Measurements from ENCODE around the gene NLE1. TPM values are rescaled to one million over a fixed set of nuclear protein-coding genes. Genes with fewer than 3 reads are reported as not detected.

The NLE1 gene
- total and polyA plus RNA-seq, 8 donors: 6.2 to 208 (median 9.2) TPM; not detected in 1

- intact Hi-C loops (cut with DNase I; ENCODE audit: low total_unique reads): loop anchor here (5.0 kb wide), 1 partner anchor 361 kb away; no protein-coding TSS in a partner anchor
- peak in 1 of 2 donors; percentile 40 for DNase-seq
Observed at GRCh38 chr17:35170968-35171771, 29.1 kb upstream of the NLE1 start.

GRCh38 chr17:35169835-35170363, 27.8 kb upstream of the NLE1 start:
- Histone ChIP-seq H3K4me3 (no peak overlapping the region), H3K9me3 (no peaks in the 10 kb centered on the region), H3K27me3 (peaks cover 0 to 11% (median 0%) of the 10 kb centered on the region in 3 donors), H3K27ac (no peak overlapping the region), H3K36me3 (no peaks in the 10 kb centered on the region), H3K4me1 (no peaks in the 10 kb centered on the region)
- no peak for DNase-seq
- 83 to 91% (median 89%) methylated on average over 17 of the region's 17 CpGs for WGBS, 5 donors
- no peak for TF ChIP-seq EP300 (IDR thresholded peaks at IDR 0.05)
- TF ChIP-seq CTCF (IDR thresholded peaks at IDR 0.05): no peak
- TF ChIP-seq POLR2AphosphoS5 (IDR thresholded peaks at IDR 0.05): no peak
- TF ChIP-seq POLR2A (IDR thresholded peaks at IDR 0.05): no peak
- intact Hi-C loops (cut with DNase I; ENCODE audit: low total_unique reads): loop anchor here (5.0 kb wide), 1 partner anchor 362 kb away; no protein-coding TSS in a partner anchor

More at GRCh38 chr17:35170968-35171771, 29.1 kb upstream of the NLE1 start:
- no peaks in the 10 kb centered on the region for H3K36me3 ChIP-seq
- H3K4me1 ChIP-seq: no peaks in the 10 kb centered on the region
- H3K4me3 ChIP-seq: no peak overlapping the region
- peak in 3 of 7 experiments; percentile 2 to 43 (median 36) for TF ChIP-seq CTCF (IDR thresholded peaks at IDR 0.05)
- TF ChIP-seq POLR2A (IDR thresholded peaks at IDR 0.05): no peak
- no peak overlapping the region for H3K27ac ChIP-seq
- 60 to 71% (median 68%) methylated on average over 18 of the region's 18 CpGs for WGBS, 5 donors
- H3K9me3 ChIP-seq: no peaks in the 10 kb centered on the region
- H3K27me3 ChIP-seq: peaks cover 0 to 11% (median 0%) of the 10 kb centered on the region in 3 donors

- Histone ChIP-seq H3K9me3 (no peaks in the 10 kb centered on the region), H3K4me1 (no peaks in the 10 kb centered on the region), H3K27ac (no peak overlapping the region), H3K4me3 (no peak overlapping the region), H3K36me3 (no peaks in the 10 kb centered on the region), H3K27me3 (peaks cover 0 to 11% (median 6%) of the 10 kb centered on the region in 3 donors)
- DNase-seq: no peak
- TF ChIP-seq POLR2AphosphoS5 (IDR thresholded peaks at IDR 0.05): no peak
- TF ChIP-seq POLR2A (IDR thresholded peaks at IDR 0.05): no peak
- no peak for TF ChIP-seq EP300 (IDR thresholded peaks at IDR 0.05)
- no peak for TF ChIP-seq CTCF (IDR thresholded peaks at IDR 0.05)
- intact Hi-C loops (cut with DNase I; ENCODE audit: low total_unique reads): no loop called here
- WGBS, 5 donors: 57 to 88% (median 75%) methylated on average over 1 of the region's 1 CpG
Observed at GRCh38 chr17:35167666-35168065, 25.6 kb upstream of the NLE1 start.

GRCh38 chr17:35167046-35167445, 24.9 kb upstream of the NLE1 start:
- H3K36me3 ChIP-seq: no peaks in the 10 kb centered on the region
- no peaks in the 10 kb centered on the region for H3K9me3 ChIP-seq
- no peak overlapping the region for H3K4me3 ChIP-seq
- H3K4me1 ChIP-seq: no peaks in the 10 kb centered on the region
- intact Hi-C loops (cut with DNase I; ENCODE audit: low total_unique reads): no loop called here
- no peak overlapping the region for H3K27ac ChIP-seq
- TF ChIP-seq POLR2A (IDR thresholded peaks at IDR 0.05) (no peak), POLR2AphosphoS5 (IDR thresholded peaks at IDR 0.05) (no peak), CTCF (IDR thresholded peaks at IDR 0.05) (no peak), EP300 (IDR thresholded peaks at IDR 0.05) (no peak)
- WGBS, 5 donors: 41 to 61% (median 47%) methylated on average over 3 of the region's 3 CpGs; no CpG with 5 or more reads in 1 of the 5 donors
- DNase-seq: no peak
- peaks cover 0 to 12% (median 6%) of the 10 kb centered on the region in 3 donors for H3K27me3 ChIP-seq
